HEK293 (cell line): ENCODE results near the gene UBXN6.
A peak's percentile ranks its signal among the peaks of the same experiment; 100 is the strongest.

Source experiments
- AEBP2 ChIP-seq: fragments of 450-650 bp; formaldehyde crosslinking; IDR thresholded peaks from 2 replicates; pipeline ENCODE4 v1.5.1; 2016; ENCODE audit warnings: missing biosample characterization, missing genetic modification characterization, borderline replicate concordance
- CTCF ChIP-seq: fragments of 450-650 bp; formaldehyde crosslinking; IDR thresholded peaks from 2 replicates; pipeline ENCODE4 v1.5.1; 2016; ENCODE audit warnings: missing biosample characterization, missing genetic modification characterization
- GLI4 ChIP-seq: fragments of 450-650 bp; formaldehyde crosslinking; IDR thresholded peaks from 2 replicates; pipeline ENCODE4 v1.5.1; 2016; ENCODE audit warnings: missing biosample characterization, missing genetic modification characterization
- GLIS1 ChIP-seq: fragments of 450-650 bp; formaldehyde crosslinking; IDR thresholded peaks from 2 replicates; pipeline ENCODE4 v1.5.1; 2016; ENCODE audit warnings: missing biosample characterization, missing genetic modification characterization
- REST ChIP-seq: fragments of 450-650 bp; formaldehyde crosslinking; IDR thresholded peaks from 2 replicates; pipeline ENCODE4 v1.5.1; 2016; ENCODE audit warnings: missing biosample characterization, missing genetic modification characterization
- SP7 ChIP-seq: fragments of 450-650 bp; formaldehyde crosslinking; IDR thresholded peaks from 2 replicates; pipeline ENCODE4 v1.5.1; 2016; ENCODE audit warnings: missing biosample characterization, missing genetic modification characterization
- YY2 ChIP-seq: fragments of 450-650 bp; formaldehyde crosslinking; IDR thresholded peaks from 2 replicates; pipeline ENCODE4 v1.5.1; 2016; ENCODE audit warnings: missing biosample characterization, missing genetic modification characterization
- ZBTB1 ChIP-seq: fragments of 450-650 bp; formaldehyde crosslinking; IDR thresholded peaks from 2 replicates; pipeline ENCODE4 v1.5.1; 2016; ENCODE audit warnings: missing biosample characterization, missing genetic modification characterization
- ZBTB10 ChIP-seq: fragments of 450-650 bp; formaldehyde crosslinking; IDR thresholded peaks from 2 replicates; pipeline ENCODE4 v1.5.1; 2016; ENCODE audit warnings: missing biosample characterization, missing genetic modification characterization
- ZBTB17 ChIP-seq: fragments of 450-650 bp; formaldehyde crosslinking; IDR thresholded peaks from 2 replicates; pipeline ENCODE4 v1.5.1; 2016; ENCODE audit warnings: missing biosample characterization, missing genetic modification characterization
- ZBTB7A ChIP-seq: fragments of 450-650 bp; formaldehyde crosslinking; IDR thresholded peaks from 2 replicates; pipeline ENCODE4 v1.5.1; 2016; ENCODE audit warnings: low read depth, missing biosample characterization, missing genetic modification characterization
- ZBTB8A ChIP-seq: fragments of 450-650 bp; formaldehyde crosslinking; IDR thresholded peaks from 2 replicates; pipeline ENCODE4 v1.5.1; 2016; ENCODE audit warnings: missing biosample characterization, missing genetic modification characterization
- ZFP3 ChIP-seq: fragments of 450-650 bp; formaldehyde crosslinking; IDR thresholded peaks from 2 replicates; pipeline ENCODE4 v1.5.1; 2016; ENCODE audit warnings: low read depth, missing biosample characterization, missing genetic modification characterization
- ZNF112 ChIP-seq: fragments of 450-650 bp; formaldehyde crosslinking; IDR thresholded peaks from 2 replicates; pipeline ENCODE4 v1.5.0; 2017; ENCODE audit warnings: missing biosample characterization, missing genetic modification characterization
- ZNF211 ChIP-seq: fragments of 450-650 bp; formaldehyde crosslinking; IDR thresholded peaks from 2 replicates; pipeline ENCODE4 v1.5.1; 2016; ENCODE audit warnings: low read depth, missing biosample characterization, missing genetic modification characterization
- ZNF350 ChIP-seq: fragments of 450-650 bp; formaldehyde crosslinking; IDR thresholded peaks from 2 replicates; pipeline ENCODE4 v1.5.0; 2017; ENCODE audit warnings: missing biosample characterization, mild to moderate bottlenecking, missing genetic modification characterization
- ZNF398 ChIP-seq: fragments of 450-650 bp; formaldehyde crosslinking; IDR thresholded peaks from 2 replicates; pipeline ENCODE4 v1.5.1; 2017; ENCODE audit warnings: missing biosample characterization, missing genetic modification characterization
- ZNF510 ChIP-seq: fragments of 450-650 bp; formaldehyde crosslinking; IDR thresholded peaks from 2 replicates; pipeline ENCODE4 v1.5.1; 2018; ENCODE audit warnings: mild to moderate bottlenecking, missing genetic modification characterization, missing biosample characterization; ENCODE audit not compliant: insufficient replicate concordance
- ZNF530 ChIP-seq: fragments of 450-650 bp; formaldehyde crosslinking; IDR thresholded peaks from 2 replicates; pipeline ENCODE4 v1.5.1; 2016; ENCODE audit warnings: low read depth, missing biosample characterization, missing genetic modification characterization
- ZNF544 ChIP-seq: fragments of 450-650 bp; formaldehyde crosslinking; IDR thresholded peaks from 2 replicates; pipeline ENCODE4 v1.5.0; 2017; ENCODE audit warnings: missing biosample characterization, missing genetic modification characterization
- ZNF555 ChIP-seq: fragments of 450-650 bp; formaldehyde crosslinking; conservative IDR thresholded peaks from 2 replicates; pipeline ENCODE4 v1.5.1; 2017; ENCODE audit warnings: missing biosample characterization, mild to moderate bottlenecking, missing genetic modification characterization, inconsistent platforms
- ZNF558 ChIP-seq: fragments of 450-650 bp; formaldehyde crosslinking; IDR thresholded peaks from 2 replicates; pipeline ENCODE4 v1.5.1; 2016; ENCODE audit warnings: missing biosample characterization, missing genetic modification characterization
- ZNF561 ChIP-seq: fragments of 450-650 bp; IDR thresholded peaks from 2 replicates; pipeline ENCODE4 v1.5.1; 2018; ENCODE audit warnings: missing biosample characterization, missing genetic modification characterization, borderline replicate concordance
- ZNF626 ChIP-seq: fragments of 450-650 bp; sonication (Bioruptor Pico); formaldehyde crosslinking; IDR thresholded peaks from 2 replicates; pipeline ENCODE4 v1.5.1; 2018; ENCODE audit warnings: missing biosample characterization, missing genetic modification characterization, inconsistent platforms
- ZNF664 ChIP-seq: fragments of 450-650 bp; formaldehyde crosslinking; IDR thresholded peaks from 2 replicates; pipeline ENCODE4 v1.5.1; 2016; ENCODE audit warnings: missing biosample characterization, missing genetic modification characterization
- ZNF747 ChIP-seq: fragments of 450-650 bp; formaldehyde crosslinking; IDR thresholded peaks from 2 replicates; pipeline ENCODE4 v1.5.1; 2016; ENCODE audit warnings: missing biosample characterization, missing genetic modification characterization
- ZNF843 ChIP-seq: fragments of 450-650 bp; formaldehyde crosslinking; IDR thresholded peaks from 2 replicates; pipeline ENCODE4 v1.5.1; 2016; ENCODE audit warnings: missing biosample characterization, missing genetic modification characterization
- ZSCAN16 ChIP-seq: fragments of 450-650 bp; formaldehyde crosslinking; IDR thresholded peaks from 2 replicates; pipeline ENCODE4 v1.5.1; 2016; ENCODE audit warnings: missing biosample characterization, missing genetic modification characterization
- ZXDB ChIP-seq: fragments of 450-650 bp; formaldehyde crosslinking; IDR thresholded peaks from 2 replicates; pipeline ENCODE4 v1.5.1; 2016; ENCODE audit warnings: missing biosample characterization, missing genetic modification characterization

The UBXN6 gene

GRCh38 chr19:4455719-4456475 lies 1.7 kb downstream of the UBXN6 start (continued):
- TF ChIP-seq ZBTB1 (no peak), ZNF398 (tag by site-specific recombination) (peak; percentile 80), ZNF626 (no peak), ZNF747 (no peak), GLIS1 (tag by site-specific recombination) (peak; percentile 64), SP7 (tag by site-specific recombination) (no peak), ZNF530 (no peak), ZFP3 (tag by site-specific recombination) (no peak), ZBTB10 (0 out of 2 replicates have a peak, but pooled peaks have one; percentile 26), ZNF510 (tag by site-specific recombination) (no peak), ZBTB17 (no peak), ZNF664 (no peak), ZBTB7A (tag by site-specific recombination) (peak; percentile 56; the same call in 1 of the 2 replicates), CTCF (peak; percentile 10; the same call in 1 of the 2 replicates), GLI4 (tag by site-specific recombination) (0 out of 2 replicates have a peak, but pooled peaks have one; percentile 19), REST (tag by site-specific recombination) (0 out of 2 replicates have a peak, but pooled peaks have one; percentile 16), ZNF558 (tag by site-specific recombination) (no peak), ZNF112 (tag by site-specific recombination) (no peak), ZBTB8A (tag by site-specific recombination) (no peak), ZNF561 (tag by site-specific recombination) (no peak), ZNF555 (tag by site-specific recombination) (no peak), ZSCAN16 (no peak), YY2 (tag by site-specific recombination) (no peak), ZNF350 (tag by site-specific recombination) (no peak), ZNF211 (tag by site-specific recombination) (peak; percentile 19; the same call in 1 of the 2 replicates), AEBP2 (tag by site-specific recombination) (no peak), ZNF544 (tag by site-specific recombination) (no peak), ZNF843 (tag by site-specific recombination) (no peak), ZXDB (tag by site-specific recombination) (peak; percentile 99)
